Panc1 (cell line): Measurements from ENCODE around the gene NEGR1. TPM values are rescaled to one million over a fixed set of nuclear protein-coding genes. Genes with fewer than 3 reads are reported as not detected.

ENCODE experiments used
- ATAC-seq: fragments of 200-7000 bp; cut with Tn5 transposase; 2 replicates; pipeline ENCODE4 v1.9.1; 2020; ENCODE audit warnings: mild to moderate bottlenecking, moderate library complexity
- BruUV-seq: library from RNA; stranded (reverse); fragments of 400-500 nt; replicated peaks from 2 replicates; lab custom pipeline; 2021; lab: Mats Ljungman, UMichigan
- CTCF ChIA-PET: fragments of 300-600 bp; sonication (Branson Sonifier 250); formaldehyde crosslinking; loops from one replicate; lab custom pipeline; 2022; ENCODE audit warnings: antibody characterized with exemption; lab: Charles Lee
- POLR2A ChIA-PET: fragments of 300-600 bp; sonication (Branson Sonifier 250); formaldehyde crosslinking; loops from one replicate; lab custom pipeline; 2022; ENCODE audit warnings: antibody characterized with exemption; lab: Charles Lee
- DNase-seq: peaks from one replicate; pipeline ENCODE4 v3.0.0-alpha.2; 2010; ENCODE audit warnings: low read depth, low spot score
- H3K27ac ChIP-seq: 2 replicates; pipeline ENCODE4 v1.5.1; 2011; ENCODE audit warnings: mild to moderate bottlenecking, low read length, inconsistent platforms
- H3K27me3 ChIP-seq: fragments of 200-500 bp; sonication (Bioruptor generic); 2 replicates; pipeline ENCODE4 v1.6.0; 2014; ENCODE audit warnings: low read length, inconsistent platforms; ENCODE audit not compliant: control insufficient read depth, insufficient read depth
- H3K36me3 ChIP-seq: fragments of 200-500 bp; sonication (Bioruptor generic); 2 replicates; pipeline ENCODE4 v1.5.1; 2014; ENCODE audit warnings: inconsistent platforms, mild to moderate bottlenecking, low read length, moderate library complexity; ENCODE audit not compliant: control insufficient read depth, insufficient read depth
- H3K4me1 ChIP-seq: 2 replicates; pipeline ENCODE4 v1.5.1; 2011; ENCODE audit warnings: inconsistent platforms, mild to moderate bottlenecking, low read length, moderate library complexity; ENCODE audit not compliant: control insufficient read depth, insufficient read depth
- H3K4me3 ChIP-seq, 2 experiments: 2 replicates each; pipeline ENCODE4 v1.5.1; 2011 to 2012; ENCODE audit warnings: low read depth in 2 of 2, low read length in 2 of 2, mild to moderate bottlenecking in 2 of 2, inconsistent platforms in 1 of 2, moderate library complexity in 1 of 2
- H3K9me3 ChIP-seq: fragments of 200-500 bp; sonication (Bioruptor generic); 2 replicates; pipeline ENCODE4 v1.5.1; 2014; ENCODE audit warnings: low read depth, mild to moderate bottlenecking, inconsistent platforms, low read length, moderate library complexity; ENCODE audit not compliant: control insufficient read depth, insufficient read depth
- CTCF ChIP-seq: fragments of 450-650 bp; IDR thresholded peaks from 2 replicates; pipeline ENCODE4 v1.5.1; 2017; ENCODE audit warnings: mild to moderate bottlenecking
- POLR2AphosphoS5 ChIP-seq: IDR thresholded peaks from 2 replicates; pipeline ENCODE4 v1.6.1; 2012; ENCODE audit warnings: mild to moderate bottlenecking, low read depth, low read length, moderate library complexity
- REST ChIP-seq, 2 experiments: IDR thresholded peaks; 2 replicates each; pipeline ENCODE4 v1.6.1; 2011 to 2012; ENCODE audit warnings: low read depth in 2 of 2, control low read depth in 1 of 2, low read length in 1 of 2, mild to moderate bottlenecking in 1 of 2, moderate library complexity in 1 of 2; ENCODE audit not compliant: insufficient read depth in 1 of 2
- SIN3A ChIP-seq: IDR thresholded peaks from 2 replicates; pipeline ENCODE4 v1.6.1; 2012; ENCODE audit warnings: low read depth, mild to moderate bottlenecking, low read length, moderate library complexity, borderline replicate concordance; ENCODE audit not compliant: insufficient read depth
- TCF7L2 ChIP-seq: IDR thresholded peaks from 2 replicates; pipeline ENCODE4 v1.6.1; 2011; ENCODE audit warnings: mild to moderate bottlenecking, low read depth, low read length, inconsistent platforms
- in situ Hi-C: cut with HindIII; loops from 2 replicates; pipeline ENCODE4 v1.10.0; 2016; ENCODE audit warnings: low sequenced_read_pairs, low pct_unique_long_range_greater_than_20kb
- intact Hi-C: fragments of 100-400 bp; cut with micrococcal nuclease; formaldehyde crosslinking; loops from one replicate; pipeline ENCODE4 v1.10.0; 2022; ENCODE audit not compliant: unreplicated experiment
- total RNA-seq: library from RNA; stranded (reverse); gene quantifications from one replicate; pipeline ENCODE4 v1.2.1, GENCODE V29; 2021; ENCODE audit not compliant: unreplicated experiment

The NEGR1 gene
- total RNA-seq, 1 experiment from 2014 or later: 2.7 TPM

DNA sequence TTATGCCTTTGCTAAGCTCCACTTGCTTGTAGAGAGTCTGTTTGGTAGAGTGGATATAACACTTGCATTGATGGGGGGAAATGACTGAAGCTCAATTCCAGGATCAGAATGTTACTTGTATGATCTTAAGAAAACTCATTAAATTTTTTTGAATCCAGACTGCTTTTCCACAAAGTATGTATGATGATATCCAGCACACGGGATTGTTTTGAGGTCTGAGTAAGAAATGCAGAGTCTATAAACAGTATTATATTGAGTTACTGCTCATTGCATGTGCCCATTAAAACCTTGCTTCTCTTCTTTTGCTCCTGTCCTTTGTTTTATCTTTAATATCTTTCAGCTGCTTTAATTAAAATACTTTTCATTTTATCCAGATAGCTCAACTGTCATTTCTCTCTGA, 631.1 kb downstream of the NEGR1 start:
- no peak overlapping the region for H3K4me3 ChIP-seq
- ChIA-PET CTCF (no interaction called here), POLR2A (no interaction called here)
- H3K36me3 ChIP-seq: no peaks in the 10 kb centered on the region
- no peaks in the 10 kb centered on the region for H3K27me3 ChIP-seq
- no peaks in the 10 kb centered on the region for H3K9me3 ChIP-seq
- no peak for DNase-seq
- no TSS peak for BruUV-seq
- H3K4me1 ChIP-seq: no peaks in the 10 kb centered on the region
- intact Hi-C loops: no loop called here
- in situ Hi-C loops: no loop called here
- no peak overlapping the region for H3K27ac ChIP-seq
- no peak for TF ChIP-seq CTCF
- no peak for TF ChIP-seq SIN3A
- TF ChIP-seq POLR2AphosphoS5: no peak
- TF ChIP-seq TCF7L2: no peak
- no peak for TF ChIP-seq REST (IDR thresholded peaks at IDR 0.05; ENCODE audit: insufficient read depth in 1 of 2, low read depth in 2 of 2, low read length in 1 of 2)
- no peak for ATAC-seq

GRCh38 chr1:71650119-71650518, 632.2 kb downstream of the NEGR1 start:
- TF ChIP-seq CTCF (no peak), TCF7L2 (no peak), REST (IDR thresholded peaks at IDR 0.05; ENCODE audit: insufficient read depth in 1 of 2, low read depth in 2 of 2, low read length in 1 of 2) (no peak), POLR2AphosphoS5 (no peak), SIN3A (no peak)
- DNase-seq (no peak), ATAC-seq (no peak)
- no peaks in the 10 kb centered on the region for H3K36me3 ChIP-seq
- no TSS peak for BruUV-seq
- CTCF ChIA-PET: no interaction called here
- no peak overlapping the region for H3K27ac ChIP-seq
- H3K4me1 ChIP-seq: no peaks in the 10 kb centered on the region
- intact Hi-C loops: no loop called here
- POLR2A ChIA-PET: no interaction called here
- no peaks in the 10 kb centered on the region for H3K9me3 ChIP-seq
- H3K27me3 ChIP-seq: no peaks in the 10 kb centered on the region
- no peak overlapping the region for H3K4me3 ChIP-seq
- in situ Hi-C loops: no loop called here
